ENCODE results near the gene EPYC.
A peak's percentile ranks its signal among the peaks of the same experiment; 100 is the strongest.

The EPYC gene

DNA sequence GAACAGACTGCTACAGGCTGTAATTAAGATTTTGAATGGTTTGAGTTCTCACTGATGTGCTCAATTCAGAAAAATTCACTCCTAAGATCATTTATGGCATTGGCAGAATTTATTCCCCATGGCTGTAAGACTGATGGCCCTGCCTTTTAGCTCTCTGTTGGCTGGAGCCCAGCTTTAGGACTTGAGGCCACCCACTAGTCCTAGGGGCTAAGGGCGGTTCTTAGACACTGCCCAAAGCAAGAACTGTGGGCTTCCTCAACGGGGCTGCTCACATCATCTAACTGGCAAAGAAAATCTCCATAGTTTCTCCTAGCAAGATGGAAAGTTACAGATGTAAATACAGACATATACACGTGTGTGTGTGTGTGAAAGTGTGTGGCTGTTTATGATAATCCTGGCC is 46.4 kb downstream of the EPYC start:
- DNase-seq (ENCODE audit: low spot score): no peak

DNA sequence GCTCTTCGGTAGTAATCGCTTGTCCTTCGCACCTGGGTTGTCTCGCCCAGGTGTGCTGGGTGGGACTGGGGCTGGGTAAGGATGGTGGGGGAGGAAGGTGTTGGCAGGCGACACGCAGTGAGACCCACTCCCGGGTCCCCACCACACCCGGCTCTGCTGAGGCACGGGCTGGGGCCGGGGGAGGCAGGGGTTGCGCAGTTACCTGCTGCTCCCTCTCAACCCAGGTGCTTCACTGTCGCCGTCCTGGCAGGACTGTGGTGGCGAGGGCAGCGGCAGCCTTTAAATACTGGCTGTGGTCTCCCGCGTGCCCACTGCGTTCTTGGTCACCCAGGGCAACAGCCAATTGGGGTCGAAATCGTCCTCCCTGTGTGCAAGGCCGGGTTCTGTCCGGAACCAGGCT is 49.9 kb downstream of the EPYC start, which contains the start of gene CCER1:
Gene CCER1 (minus strand): TSS at position 256 of the 400 bp plus-strand sequence. CDS start 434 bp downstream, outside the sequence.
- no peak for DNase-seq (ENCODE audit: low spot score)

DNA sequence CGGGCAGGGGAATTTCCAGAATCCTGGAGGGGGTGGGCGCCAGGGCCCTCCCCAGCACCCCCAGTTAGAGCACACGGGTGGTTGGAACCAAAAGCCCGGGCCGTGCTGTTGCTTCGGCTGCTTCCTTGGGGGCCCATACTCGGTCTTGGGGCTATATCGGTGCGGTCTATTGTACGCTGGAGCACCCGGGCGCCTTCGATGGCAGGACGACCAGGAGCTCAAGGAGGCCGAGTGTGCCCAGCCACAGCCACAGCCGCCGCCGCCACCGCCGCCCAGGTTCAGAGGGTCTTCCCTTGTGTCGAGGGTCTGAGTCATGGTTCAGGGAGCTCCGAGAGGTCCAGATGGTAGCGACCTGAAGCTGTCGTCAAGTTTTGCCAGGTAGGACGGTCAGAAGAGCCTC is 50.3 kb downstream of the EPYC start:
- DNase-seq (ENCODE audit: low spot score): no peak

DNA sequence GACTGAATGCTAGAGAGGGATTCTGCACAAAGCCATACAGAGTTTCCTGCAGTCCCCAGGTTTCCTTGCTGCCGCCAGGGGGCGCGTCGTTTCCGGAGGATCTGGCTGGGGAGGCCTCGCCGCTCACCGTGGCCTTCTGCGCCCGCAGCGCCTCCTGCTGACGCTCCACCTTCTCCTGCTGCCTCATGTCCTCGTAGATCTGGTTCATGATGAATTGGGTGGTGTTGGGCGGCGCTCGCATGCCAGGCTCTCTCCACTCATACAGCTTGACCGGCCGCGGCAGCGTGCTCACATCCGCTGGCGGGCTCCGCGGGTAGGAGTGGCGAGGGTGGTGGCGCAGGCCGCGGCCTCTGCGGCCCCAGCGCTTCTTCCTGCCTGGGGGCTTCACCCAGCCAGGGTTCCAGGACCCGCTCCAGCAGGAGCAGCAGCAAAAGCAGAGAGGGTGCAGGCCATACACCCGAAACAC is 50.8 kb downstream of the EPYC start:
- no peak for DNase-seq (ENCODE audit: low spot score)

DNA sequence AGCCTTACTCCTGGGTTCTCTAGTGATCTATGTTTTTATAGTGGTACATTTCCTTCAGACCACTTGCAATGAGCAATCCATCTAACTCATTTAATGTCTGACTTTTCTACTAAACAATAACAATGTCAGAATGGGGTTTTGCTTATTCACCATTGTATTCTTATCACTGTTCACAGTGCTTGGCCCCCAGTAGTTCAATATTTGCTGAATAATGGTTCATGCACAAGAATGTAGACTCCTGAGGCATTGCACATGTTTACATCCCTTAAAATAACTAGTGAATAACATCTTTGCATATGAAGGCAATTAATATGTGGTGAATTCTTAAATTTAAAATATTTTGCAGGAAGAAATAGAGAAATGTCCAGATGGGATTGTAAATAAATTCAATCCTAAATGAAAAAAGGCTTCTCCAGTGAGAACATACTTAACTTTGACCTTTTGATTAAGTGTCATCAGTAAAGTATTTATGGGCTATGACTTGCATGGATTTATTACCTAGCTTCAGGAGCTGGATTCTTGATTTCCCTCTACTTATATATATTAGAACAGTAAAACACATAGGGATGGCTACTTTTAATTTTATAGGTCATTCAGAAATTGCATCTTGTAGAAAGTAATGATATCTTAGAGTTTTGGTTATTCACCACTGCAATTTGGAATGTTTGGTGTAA is 53.2 kb downstream of the EPYC start:
- DNase-seq (ENCODE audit: low spot score): no peak

DNA sequence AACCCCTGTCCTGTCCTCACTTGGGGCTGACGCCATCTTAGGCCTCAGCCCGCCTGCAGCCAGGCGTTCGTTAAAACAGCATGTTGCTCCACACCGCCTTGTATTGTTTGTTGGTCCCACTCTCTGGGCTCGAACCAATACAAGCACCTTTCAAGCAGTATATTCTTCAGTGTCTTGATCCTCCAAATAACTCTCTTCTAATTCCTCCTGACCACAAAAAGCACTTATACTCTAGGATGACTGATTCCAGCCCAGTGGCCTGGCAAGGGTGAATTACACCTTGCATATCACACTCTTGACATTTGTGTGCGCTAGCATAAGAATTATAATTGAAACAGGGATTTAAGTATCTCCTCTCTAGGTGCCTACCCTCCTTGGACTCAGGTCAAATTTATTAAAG is 56.9 kb downstream of the EPYC start:
- no peak for DNase-seq (ENCODE audit: low spot score)

DNA sequence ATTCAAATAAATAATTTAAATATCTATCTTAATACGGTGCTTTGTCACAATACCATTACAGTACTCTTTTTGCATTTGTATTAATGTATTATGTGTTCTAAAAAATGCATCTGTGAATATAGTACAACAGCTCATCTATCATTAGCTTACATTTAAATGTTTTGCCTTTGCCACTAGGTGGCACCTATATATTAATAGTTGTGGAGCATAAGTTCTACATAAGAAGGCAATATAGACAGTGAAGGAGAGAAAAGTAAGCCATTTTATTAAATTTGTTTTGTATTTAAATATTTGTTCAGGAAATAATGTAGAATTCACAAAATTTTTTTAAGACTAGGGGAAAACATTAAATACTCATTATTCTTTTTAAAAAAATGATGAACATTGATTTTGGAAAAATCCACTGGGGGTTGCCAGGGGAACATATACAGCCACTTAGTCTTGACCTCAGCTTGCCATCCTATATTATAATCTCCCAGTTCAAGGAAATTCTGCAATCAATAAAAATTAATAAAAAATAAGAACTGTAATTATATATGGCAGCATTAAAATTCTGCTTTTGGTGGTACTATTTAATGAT is 59.6 kb downstream of the EPYC start:
- peak; percentile 11 for DNase-seq (ENCODE audit: low spot score)

DNA sequence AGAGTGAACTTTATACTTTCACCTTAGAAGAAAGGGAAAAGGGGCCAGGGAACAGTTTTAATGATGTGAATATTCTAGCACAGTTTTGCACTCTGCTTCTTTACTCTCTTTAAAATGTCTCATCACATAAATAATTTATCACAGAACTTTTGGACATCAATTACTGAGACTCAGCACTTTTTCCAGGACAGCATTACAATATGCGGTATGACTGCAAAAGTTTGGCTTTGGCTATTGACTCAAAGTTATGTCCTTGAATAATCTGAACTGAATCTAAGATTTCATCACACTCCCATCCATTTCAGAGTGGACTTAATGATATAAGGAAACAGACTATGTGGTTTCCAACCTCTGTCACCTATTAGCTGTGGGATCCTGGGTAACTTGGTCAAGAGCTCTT is 61.5 kb downstream of the EPYC start:
- DNase-seq (ENCODE audit: low spot score): no peak

DNA sequence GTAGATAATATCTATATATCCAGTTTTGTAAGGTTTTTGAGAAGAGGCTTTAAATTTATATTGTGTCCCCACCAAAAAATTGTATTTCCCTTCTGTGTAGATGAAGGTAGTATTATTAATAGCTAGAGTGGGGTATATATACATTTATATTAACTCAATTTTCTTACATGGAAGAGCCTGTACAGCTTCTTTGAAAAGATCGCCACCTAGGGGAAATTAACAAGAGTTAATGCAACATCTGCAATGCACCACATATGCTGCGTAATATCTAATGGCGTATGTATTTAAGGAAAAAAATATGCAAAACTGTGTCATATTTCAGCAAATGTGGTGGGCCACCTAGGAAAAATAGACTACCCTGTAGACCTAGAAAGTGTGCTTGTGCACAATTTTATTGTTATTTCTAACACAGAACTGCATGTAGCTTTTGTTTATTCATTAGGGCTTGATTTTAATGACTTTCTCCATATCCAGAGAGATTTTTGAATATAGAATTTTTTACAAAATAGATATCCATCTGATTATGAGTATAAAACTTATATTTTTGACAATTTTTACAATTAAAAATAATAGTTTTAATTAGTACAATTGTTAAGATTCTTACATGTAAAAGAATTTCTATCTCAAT is 63.8 kb downstream of the EPYC start:
- no peak for DNase-seq (ENCODE audit: low spot score)

DNA sequence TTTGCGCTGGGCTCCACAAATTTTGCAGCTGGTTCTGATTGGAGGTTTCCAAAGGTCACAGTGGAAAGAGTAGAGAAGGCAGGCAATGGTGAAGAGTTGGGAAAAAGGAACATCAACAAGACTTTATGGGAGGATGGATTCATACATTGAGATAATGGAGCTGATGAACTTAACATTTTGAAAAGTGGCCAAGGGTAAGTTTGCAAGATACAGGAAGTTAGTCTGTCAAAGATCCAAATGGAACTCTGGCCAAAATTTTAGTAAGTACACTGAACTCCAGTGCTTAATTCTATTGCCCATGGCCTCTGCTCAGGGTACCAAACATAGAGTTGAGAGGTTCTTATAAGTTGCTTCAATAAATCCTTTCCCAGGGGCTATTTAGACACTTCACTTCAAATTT is 65.4 kb downstream of the EPYC start:
- no peak for DNase-seq (ENCODE audit: low spot score)

DNA sequence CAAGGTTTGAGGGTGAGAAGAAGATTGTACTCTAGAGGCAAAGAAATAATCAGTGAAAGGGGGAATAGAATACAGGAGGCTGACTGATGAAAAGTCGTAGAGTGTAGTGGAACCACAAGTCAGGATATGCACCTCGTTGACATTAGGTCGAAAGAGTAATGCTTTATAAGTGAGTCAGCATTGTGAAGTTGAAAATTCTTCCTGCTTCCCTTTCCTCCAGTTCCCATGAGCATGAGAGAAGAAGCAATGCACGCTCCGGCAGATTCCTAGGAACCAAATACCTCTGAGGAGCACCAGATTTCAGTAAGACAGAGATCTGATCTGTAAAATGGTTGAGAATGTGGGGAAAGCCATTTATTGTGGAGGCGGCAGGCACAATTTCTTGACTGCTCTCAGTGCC is 66.3 kb downstream of the EPYC start:
- no peak for DNase-seq (ENCODE audit: low spot score)

DNA sequence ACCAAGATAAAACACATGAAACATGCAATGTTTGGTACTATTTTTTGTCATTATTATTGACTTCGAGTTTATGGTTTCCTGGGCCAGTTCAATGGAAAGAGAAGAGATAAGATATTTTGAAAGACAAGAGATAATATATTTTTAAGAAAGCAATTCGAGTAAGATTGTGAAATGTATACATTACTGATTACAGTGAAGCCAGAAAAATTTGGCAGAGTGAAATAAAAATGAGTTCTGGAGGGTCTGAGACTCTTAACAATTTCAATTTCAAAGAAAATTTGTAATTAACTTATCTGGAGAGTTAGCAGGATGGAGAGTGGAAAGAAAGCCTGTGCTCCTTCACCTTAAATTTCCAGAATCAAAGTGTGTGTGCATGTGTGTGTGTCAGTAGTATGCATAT is 67.1 kb downstream of the EPYC start:
- DNase-seq (ENCODE audit: low spot score): no peak

DNA sequence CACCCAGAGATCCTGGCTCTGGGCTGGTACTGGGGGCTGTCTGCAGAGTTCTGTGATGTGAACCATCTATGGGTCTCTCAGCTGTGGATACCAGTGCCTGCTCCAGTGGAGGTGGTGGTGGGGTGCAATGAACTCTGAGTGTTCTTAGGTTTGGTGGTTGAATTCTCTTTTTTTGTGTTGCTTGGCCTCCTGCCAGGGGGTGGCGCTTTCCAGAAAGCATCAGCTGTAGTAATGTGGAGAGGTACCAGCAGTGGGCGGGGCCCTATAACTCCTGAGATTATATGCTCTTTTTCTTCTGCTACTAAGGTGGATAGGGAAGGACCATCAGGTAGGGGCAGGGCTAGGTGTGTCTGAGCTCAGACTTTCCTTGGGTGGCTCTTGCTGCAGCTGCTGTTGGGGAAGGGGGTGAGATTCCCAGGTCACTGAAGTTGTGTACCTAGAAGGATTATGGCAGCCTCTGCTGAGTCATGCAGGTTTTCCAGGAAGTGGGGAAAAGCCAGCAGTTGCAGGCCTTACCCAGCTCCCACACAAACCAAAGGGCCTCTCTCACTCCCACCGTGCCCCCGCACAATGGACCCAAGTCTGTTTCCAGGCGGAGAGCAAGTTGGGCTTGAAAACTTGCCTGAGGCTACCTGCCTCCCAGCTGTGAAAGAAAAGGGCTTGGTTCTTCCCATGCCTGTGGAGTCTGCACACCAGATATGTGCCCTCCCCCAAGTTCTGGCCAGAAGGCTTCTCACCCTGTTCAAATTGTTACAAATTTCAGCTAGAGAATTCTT is 68.4 kb downstream of the EPYC start:
- DNase-seq (ENCODE audit: low spot score): no peak

DNA sequence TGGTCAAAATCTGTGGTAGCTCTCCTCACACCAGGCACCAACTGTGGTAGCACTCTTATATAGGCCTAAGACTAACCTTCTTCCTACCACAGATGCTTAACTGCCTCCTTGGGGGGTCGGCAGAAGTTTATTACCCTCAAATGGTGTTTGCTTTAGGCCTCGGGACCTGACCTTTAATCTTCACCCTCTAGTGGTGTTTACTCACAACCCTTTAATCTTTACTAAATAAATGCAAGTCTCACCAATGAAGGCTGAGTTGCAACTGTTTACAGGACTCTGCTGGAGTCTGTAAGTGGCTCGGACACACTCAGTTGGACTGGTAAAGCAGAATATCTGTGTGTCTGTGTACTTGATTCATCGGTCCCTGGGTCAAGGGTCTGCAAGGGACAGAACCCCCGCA is 79.2 kb downstream of the EPYC start:
- no peak for DNase-seq (ENCODE audit: low spot score)

DNA sequence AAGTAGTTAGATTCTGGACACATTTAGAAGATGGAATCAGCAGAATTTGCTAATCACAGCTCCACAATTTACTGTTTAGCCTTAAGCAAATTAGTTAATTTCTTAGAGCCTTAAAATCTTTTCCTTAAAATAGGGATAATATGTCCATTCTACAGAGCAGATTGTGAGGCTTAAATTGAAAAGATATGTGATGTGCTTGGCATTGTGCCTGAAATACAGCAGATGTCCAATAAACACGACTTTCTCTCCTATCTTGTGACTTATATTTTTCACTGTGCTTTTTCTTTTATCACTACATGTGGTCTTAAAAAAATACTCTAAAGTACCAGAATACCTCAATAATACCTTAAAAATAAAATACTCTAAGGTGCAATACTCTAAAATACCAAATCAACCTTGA is 80.4 kb downstream of the EPYC start:
- DNase-seq (ENCODE audit: low spot score): no peak

DNA sequence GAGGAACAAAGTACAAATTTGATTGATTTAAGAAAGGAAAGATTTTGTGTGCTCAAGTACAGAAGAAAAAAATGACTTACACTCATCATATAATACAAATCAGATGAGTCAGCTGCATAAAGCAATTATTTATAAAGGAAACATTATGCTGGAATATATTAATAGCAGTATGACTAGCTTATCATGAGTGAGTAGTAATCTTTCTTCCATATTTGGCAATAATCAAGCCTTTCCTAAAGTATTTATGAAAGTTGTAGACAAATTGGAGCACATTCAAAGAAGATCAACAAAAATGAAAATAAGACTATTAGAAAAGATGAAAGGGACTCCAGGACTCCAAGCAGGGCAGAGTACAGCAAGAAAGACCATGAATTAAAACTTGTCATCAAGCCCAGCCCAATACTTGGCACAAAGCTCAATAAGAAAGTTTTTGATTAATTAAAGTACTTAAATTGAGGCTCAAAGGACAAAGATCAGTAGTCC is 82.6 kb downstream of the EPYC start:
- DNase-seq (ENCODE audit: low spot score): no peak

DNA sequence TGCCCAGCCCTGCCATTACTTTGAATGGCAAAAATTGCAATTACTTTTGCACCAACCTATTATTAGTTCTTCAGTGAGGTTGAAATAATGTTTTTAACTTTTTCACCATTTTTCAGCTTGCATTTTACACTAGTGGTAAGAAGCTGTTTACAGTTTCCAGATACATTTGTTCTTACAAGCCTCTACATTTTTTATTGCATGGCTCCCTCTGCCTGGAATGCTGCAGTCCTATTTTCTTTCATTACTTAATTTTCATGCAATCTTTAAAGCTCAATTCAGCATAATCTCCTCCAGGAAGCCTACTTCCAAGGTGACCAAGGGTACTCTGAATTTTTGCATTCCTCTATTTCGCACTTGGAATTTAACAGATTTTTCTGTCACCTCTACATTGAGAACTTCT is 83.2 kb downstream of the EPYC start:
- no peak for DNase-seq (ENCODE audit: low spot score)

DNA sequence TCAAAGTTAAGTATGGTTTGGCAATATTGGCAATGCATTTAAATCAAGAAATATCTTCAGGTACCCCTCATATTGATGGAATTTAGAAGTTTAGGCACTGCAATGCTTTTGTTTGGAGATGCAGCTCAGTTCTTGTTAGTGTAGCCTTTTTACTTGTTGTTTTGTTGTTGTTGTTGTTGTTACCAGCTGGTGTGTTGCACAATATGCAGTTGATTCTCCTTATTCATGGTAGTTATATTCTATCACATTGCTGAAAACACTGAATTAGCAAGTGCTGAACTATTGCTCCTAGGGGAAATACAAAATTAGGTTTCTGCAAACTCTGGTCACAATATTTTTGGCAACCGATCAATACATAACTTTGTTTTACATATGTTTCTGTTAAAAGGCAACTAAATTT is 84.5 kb downstream of the EPYC start:
- DNase-seq (ENCODE audit: low spot score): no peak

DNA sequence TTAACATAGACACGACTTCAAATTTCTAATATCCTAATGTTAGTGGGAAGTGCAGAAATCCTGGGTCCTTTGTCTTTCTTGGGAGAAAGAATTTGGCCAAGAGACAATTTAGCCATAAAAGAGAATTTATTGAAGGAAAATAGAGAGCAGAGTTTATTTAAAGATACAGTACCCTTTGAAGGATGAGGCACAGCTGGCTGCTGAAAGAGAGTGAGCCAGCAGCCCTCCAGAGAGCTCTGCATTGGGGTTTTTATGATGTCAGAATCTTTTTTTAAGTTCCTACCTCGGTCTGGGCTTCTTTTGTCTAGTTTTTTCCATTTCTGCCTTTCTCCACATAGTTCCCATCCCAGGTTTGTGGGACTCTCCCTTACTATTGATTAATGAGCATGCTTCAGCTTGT is 87.3 kb downstream of the EPYC start:
- no peak for DNase-seq (ENCODE audit: low spot score)

DNA sequence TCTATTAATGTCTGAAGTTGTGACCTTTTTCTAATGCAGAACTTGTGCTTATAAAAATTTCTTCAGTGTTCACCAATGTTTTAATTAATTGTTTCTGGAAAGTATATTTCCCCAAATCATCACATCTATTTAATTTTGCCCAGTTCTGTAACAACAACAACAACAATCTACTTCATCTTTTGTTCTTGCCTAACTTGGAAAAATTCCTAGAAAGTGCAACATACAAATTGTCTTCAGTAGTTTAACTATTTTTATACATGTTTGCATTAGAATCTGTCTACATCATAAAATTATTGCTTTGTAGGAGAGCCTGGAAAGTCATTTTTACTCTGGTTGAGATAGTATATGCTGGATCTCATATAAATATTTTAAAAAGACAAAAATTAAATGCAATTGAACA is 88.3 kb downstream of the EPYC start:
- DNase-seq (ENCODE audit: low spot score): no peak

DNA sequence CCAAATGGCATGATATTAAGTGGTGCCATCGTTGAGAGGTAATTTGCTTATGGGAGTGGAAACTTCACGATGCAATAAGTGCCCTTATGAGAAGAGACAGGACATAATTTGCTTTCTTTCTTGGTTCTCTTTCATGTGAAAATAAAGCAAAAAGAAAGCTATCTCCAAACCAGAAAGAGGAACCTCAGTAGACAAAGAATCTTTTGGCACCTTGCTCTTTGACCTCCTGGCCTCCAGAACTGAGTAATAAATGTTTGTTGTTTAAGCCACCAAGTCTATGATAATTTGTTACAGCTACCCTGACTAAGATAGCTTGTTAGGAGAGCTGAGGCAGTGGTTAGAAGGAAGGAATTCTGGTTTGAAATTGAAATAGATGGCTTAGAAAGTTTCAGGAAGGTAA is 89.4 kb downstream of the EPYC start:
- no peak for DNase-seq (ENCODE audit: low spot score)
